IMR-90 (cell line): ENCODE data around the gene CDS2. TPM values are rescaled to one million over a fixed set of nuclear protein-coding genes. Genes with fewer than 3 reads are reported as not detected.

Experiments
- ATAC-seq: fragments of 200-7000 bp; cut with Tn5 transposase; 2 replicates; pipeline ENCODE4 v1.9.1; 2020; ENCODE audit warnings: low read depth, mild to moderate bottlenecking, moderate library complexity
- BruUV-seq: library from RNA; stranded (reverse); fragments of 400-500 nt; replicated peaks from 2 replicates; lab custom pipeline; 2021; lab: Mats Ljungman, UMichigan
- CTCF ChIA-PET: fragments of 300-600 bp; formaldehyde crosslinking; extraction: SDS; loops from one replicate; lab custom pipeline; 2021; ENCODE audit warnings: antibody characterized with exemption; lab: Yijun Ruan, JAX
- POLR2A ChIA-PET: fragments of 300-600 bp; sonication (Branson Sonifier 250); formaldehyde crosslinking; loops from one replicate; lab custom pipeline; 2022; ENCODE audit warnings: antibody characterized with exemption; ENCODE audit not compliant: unreplicated experiment; lab: Charles Lee
- DNase-seq: peaks from one replicate; pipeline ENCODE4 v3.0.0; 2013
- H2AFZ ChIP-seq: replicated peaks from 2 replicates; pipeline ENCODE3; 2013; ENCODE audit warnings: low read length, mild to moderate bottlenecking; ENCODE audit not compliant: poor library complexity
- H2AK5ac ChIP-seq: 2 replicates; pipeline ENCODE4 v1.6.1; 2013; ENCODE audit warnings: low read depth, low read length, inconsistent platforms
- H2AK9ac ChIP-seq: replicated peaks from 2 replicates; pipeline ENCODE3; 2013; ENCODE audit warnings: mild to moderate bottlenecking, low read depth, low read length, moderate library complexity; ENCODE audit not compliant: poor library complexity
- H2BK120ac ChIP-seq: 2 replicates; pipeline ENCODE4 v1.6.1; 2013; ENCODE audit warnings: low read depth, low read length, inconsistent platforms
- H2BK15ac ChIP-seq: 3 replicates; pipeline ENCODE4 v1.6.1; 2013; ENCODE audit warnings: low read depth, low read length, inconsistent platforms
- H2BK20ac ChIP-seq: 2 replicates; pipeline ENCODE4 v1.6.1; 2013; ENCODE audit warnings: low read depth, mild to moderate bottlenecking, inconsistent platforms, low read length, moderate library complexity
- H2BK5ac ChIP-seq: 2 replicates; pipeline ENCODE4 v1.6.1; 2013; ENCODE audit warnings: mild to moderate bottlenecking, low read depth, low read length, inconsistent platforms; ENCODE audit not compliant: poor library complexity, severe bottlenecking
- H3K14ac ChIP-seq: replicated peaks from 2 replicates; pipeline ENCODE4 v1.6.1; 2013; ENCODE audit warnings: low read depth, low read length, inconsistent platforms
- H3K18ac ChIP-seq: 2 replicates; pipeline ENCODE4 v1.6.1; 2013; ENCODE audit warnings: low read depth, low read length, control low read depth
- H3K23ac ChIP-seq: 2 replicates; pipeline ENCODE4 v1.6.1; 2013; ENCODE audit warnings: low read depth, low read length, inconsistent platforms
- H3K27ac ChIP-seq: 2 replicates; pipeline ENCODE4 v1.5.1; 2013; ENCODE audit warnings: mild to moderate bottlenecking, control low read depth, low read length; ENCODE audit not compliant: insufficient read depth
- H3K27me3 ChIP-seq: 2 replicates; pipeline ENCODE4 v1.6.1; 2013; ENCODE audit warnings: low read length; ENCODE audit not compliant: control insufficient read depth, insufficient read depth
- H3K36me3 ChIP-seq: 2 replicates; pipeline ENCODE4 v1.6.1; 2013; ENCODE audit warnings: low read length, mixed read lengths; ENCODE audit not compliant: control insufficient read depth, insufficient read depth
- H3K4ac ChIP-seq: 2 replicates; pipeline ENCODE4 v1.6.1; 2013; ENCODE audit warnings: low read depth, low read length, inconsistent platforms
- H3K4me1 ChIP-seq: 2 replicates; pipeline ENCODE4 v1.6.1; 2013; ENCODE audit warnings: low read length, mixed read lengths; ENCODE audit not compliant: control insufficient read depth, insufficient read depth
- H3K4me2 ChIP-seq: 2 replicates; pipeline ENCODE4 v1.6.1; 2013; ENCODE audit warnings: low read depth, mild to moderate bottlenecking, control low read depth, low read length, moderate library complexity
- H3K4me3 ChIP-seq: 2 replicates; pipeline ENCODE4 v1.5.1; 2013; ENCODE audit warnings: low read depth, mild to moderate bottlenecking, control low read depth, low read length, moderate library complexity; ENCODE audit not compliant: insufficient read depth
- H3K56ac ChIP-seq: 2 replicates; pipeline ENCODE4 v1.6.1; 2013; ENCODE audit warnings: low read length, inconsistent platforms; ENCODE audit not compliant: insufficient read depth; ENCODE audit errors: extremely low read depth
- H3K79me1 ChIP-seq, 2 experiments: 2 replicates each; pipeline ENCODE4 v1.6.1; 2013; ENCODE audit warnings: low read length in 2 of 2, inconsistent platforms in 1 of 2, low read depth in 1 of 2
- H3K9ac ChIP-seq: 2 replicates; pipeline ENCODE4 v1.6.1; 2013; ENCODE audit warnings: low read depth, low read length, control low read depth
- H3K9me1 ChIP-seq: 2 replicates; pipeline ENCODE4 v1.6.1; 2013; ENCODE audit warnings: low read length, inconsistent platforms; ENCODE audit not compliant: insufficient read depth
- H3K9me3 ChIP-seq: 2 replicates; pipeline ENCODE4 v1.6.1; 2013; ENCODE audit warnings: low read length; ENCODE audit not compliant: control insufficient read depth, insufficient read depth
- H4K20me1 ChIP-seq: 2 replicates; pipeline ENCODE4 v1.6.1; 2013; ENCODE audit warnings: low read length, inconsistent platforms; ENCODE audit not compliant: insufficient read depth
- H4K5ac ChIP-seq: 2 replicates; pipeline ENCODE4 v1.6.1; 2013; ENCODE audit warnings: mild to moderate bottlenecking, low read depth, low read length, control low read depth
- H4K8ac ChIP-seq, 2 experiments: 2 replicates each; pipeline ENCODE4 v1.6.1; 2013; ENCODE audit warnings: low read depth in 2 of 2, low read length in 2 of 2, control low read depth in 1 of 2, inconsistent platforms in 1 of 2
- H4K91ac ChIP-seq: 2 replicates; pipeline ENCODE4 v1.6.1; 2013; ENCODE audit warnings: low read depth, low read length, inconsistent platforms; ENCODE audit not compliant: insufficient read depth
- CEBPB ChIP-seq: IDR thresholded peaks from 2 replicates; pipeline ENCODE4 v1.6.1; 2012; ENCODE audit warnings: low read depth, low read length, improper control_type of control experiment
- CHD1 ChIP-seq: IDR thresholded peaks from 2 replicates; pipeline ENCODE4 v1.6.1; 2012; ENCODE audit warnings: low read depth, low read length, improper control_type of control experiment
- NFE2L2 ChIP-seq: fragments of 150-350 bp; IDR thresholded peaks from 2 replicates; pipeline ENCODE4 v1.6.1; 2016; ENCODE audit warnings: low read depth, mild to moderate bottlenecking, low read length
- POLR2A ChIP-seq: IDR thresholded peaks from 2 replicates; pipeline ENCODE4 v1.6.1; 2012; ENCODE audit warnings: mild to moderate bottlenecking, low read depth, low read length
- RFX5 ChIP-seq: IDR thresholded peaks from 2 replicates; pipeline ENCODE4 v1.8.0; 2012; ENCODE audit warnings: low read depth, mild to moderate bottlenecking, low read length, moderate library complexity
- SMC3 ChIP-seq: fragments of 150-350 bp; IDR thresholded peaks from 2 replicates; pipeline ENCODE4 v1.6.1; 2016; ENCODE audit warnings: low read depth, mild to moderate bottlenecking, antibody characterized with exemption, low read length, moderate library complexity
- WGBS, 2 experiments: methylation state at CpG; one replicate each; pipeline versions ENCODE4 v1.1.5 to v1.1.7; 2013; ENCODE audit warnings: missing lambda C conversion rate in 2 of 2; ENCODE audit not compliant: insufficient read length in 1 of 2; ENCODE audit errors: extremely low coverage in 2 of 2; 5-methylcytosine and 5-hydroxymethylcytosine counted together
- dilution Hi-C: fragments of 300-500 bp; cut with HindIII; formaldehyde crosslinking; loops from one replicate; pipeline ENCODE4 v1.14.3; 2018; ENCODE audit warnings: low sequenced_read_pairs; ENCODE audit not compliant: unreplicated experiment
- in situ Hi-C: fragments of 300-500 bp; cut with MboI; formaldehyde crosslinking; loops from 3 replicates; pipeline ENCODE4 v1.14.3; 2019; ENCODE audit warnings: low sequenced_read_pairs, inconsistent platforms, mixed read lengths
- intact Hi-C: fragments of 100-400 bp; cut with micrococcal nuclease; formaldehyde crosslinking; loops from 2 replicates; pipeline ENCODE4 v1.10.0; 2022
- polyA plus RNA-seq, 3 experiments: library from polyadenylated mRNA; depleted of rRNA; stranded (reverse); fragments of >200 nt; gene quantifications; 2 replicates each; pipeline ENCODE4 v1.2.3, GENCODE V29; 2012; ENCODE audit warnings: low replicate concordance in 1 of 3
- total RNA-seq: library from RNA; depleted of rRNA; stranded (reverse); fragments of >200 nt; gene quantifications from 2 replicates; pipeline ENCODE4 v1.2.3, GENCODE V29; 2012

The CDS2 gene
- total and polyA plus RNA-seq, 2 of the 4 experiments (the other 2 are of a cell fraction) = 17.0 to 47.1 TPM

DNA sequence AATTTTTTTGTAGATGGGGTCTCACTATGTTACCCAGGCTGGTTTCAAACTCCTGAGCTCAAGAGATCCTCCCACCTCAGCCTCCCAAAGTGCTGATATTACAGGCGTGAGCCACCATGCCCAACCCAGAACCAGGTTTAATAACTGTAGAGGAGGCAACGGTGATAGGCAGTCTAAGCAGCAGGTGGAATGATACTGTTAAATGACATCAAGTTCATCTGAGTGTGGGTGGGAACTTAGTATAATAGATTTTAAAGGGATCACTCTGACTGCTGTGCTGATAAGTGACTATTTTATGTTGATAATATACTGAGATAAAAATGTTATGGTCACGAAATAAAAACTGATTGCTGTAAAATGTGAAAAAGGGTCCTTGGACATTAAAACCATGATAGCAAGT, 38.1 kb upstream of the CDS2 start:
- H2BK5ac ChIP-seq = no peak overlapping the region
- no peaks in the 10 kb centered on the region for H3K4me1 ChIP-seq
- no peaks in the 10 kb centered on the region for H3K79me1 ChIP-seq
- H3K18ac ChIP-seq = no peak overlapping the region
- WGBS, 2 experiments = 100% methylated on average over 1 of the region's 3 CpGs; no CpG with 5 or more reads in 1 of the 2 experiments
- no peak overlapping the region for H2BK15ac ChIP-seq
- no peak overlapping the region for H2AK9ac ChIP-seq
- in situ Hi-C loops (no loop called here), dilution Hi-C loops (no loop called here), intact Hi-C loops (no loop called here)
- ATAC-seq (no peak), DNase-seq (no peak)
- no TSS peak for BruUV-seq
- no peaks in the 10 kb centered on the region for H3K9me3 ChIP-seq
- ChIA-PET CTCF (interaction anchor here (1.2 kb wide), 1 partner anchor 10 kb away, joined by 3 read pairs; no protein-coding TSS in a partner anchor), POLR2A (no interaction called here)
- no peak overlapping the region for H4K91ac ChIP-seq
- H3K23ac ChIP-seq = no peak overlapping the region
- no peak overlapping the region for H3K27ac ChIP-seq
- no peak overlapping the region for H4K5ac ChIP-seq
- no peak overlapping the region for H3K56ac ChIP-seq
- H2BK120ac ChIP-seq = no peak overlapping the region
- H3K27me3 ChIP-seq = no peaks in the 10 kb centered on the region
- H3K9me1 ChIP-seq = peaks cover 5% of the 10 kb centered on the region; the same call in 1 of the 2 replicates
- no peaks in the 10 kb centered on the region for H4K20me1 ChIP-seq
- no peak overlapping the region for H3K4me2 ChIP-seq
- no peak overlapping the region for H2AFZ ChIP-seq
- no peak overlapping the region for H3K14ac ChIP-seq
- no peak for TF ChIP-seq SMC3
- no peak for TF ChIP-seq NFE2L2
- no peak for TF ChIP-seq CEBPB
- no peak for TF ChIP-seq RFX5
- no peak for TF ChIP-seq POLR2A
- TF ChIP-seq CHD1 = no peak
- no peak overlapping the region for H3K4me3 ChIP-seq
- H2BK20ac ChIP-seq = no peak overlapping the region
- no peak overlapping the region for H4K8ac ChIP-seq
- H3K36me3 ChIP-seq = peaks cover 5% of the 10 kb centered on the region
- H3K9ac ChIP-seq = no peak overlapping the region
- H3K4ac ChIP-seq = no peak overlapping the region
- no peak overlapping the region for H2AK5ac ChIP-seq
